ENCODE measurements around the gene FAM219A. TPM values are rescaled to one million over a fixed set of nuclear protein-coding genes. Genes with fewer than 3 reads are reported as not detected.

Gene FAM219A
- total and polyA plus RNA-seq, 2 experiments from 2014 or later = 9.5 to 15.0 TPM

DNA sequence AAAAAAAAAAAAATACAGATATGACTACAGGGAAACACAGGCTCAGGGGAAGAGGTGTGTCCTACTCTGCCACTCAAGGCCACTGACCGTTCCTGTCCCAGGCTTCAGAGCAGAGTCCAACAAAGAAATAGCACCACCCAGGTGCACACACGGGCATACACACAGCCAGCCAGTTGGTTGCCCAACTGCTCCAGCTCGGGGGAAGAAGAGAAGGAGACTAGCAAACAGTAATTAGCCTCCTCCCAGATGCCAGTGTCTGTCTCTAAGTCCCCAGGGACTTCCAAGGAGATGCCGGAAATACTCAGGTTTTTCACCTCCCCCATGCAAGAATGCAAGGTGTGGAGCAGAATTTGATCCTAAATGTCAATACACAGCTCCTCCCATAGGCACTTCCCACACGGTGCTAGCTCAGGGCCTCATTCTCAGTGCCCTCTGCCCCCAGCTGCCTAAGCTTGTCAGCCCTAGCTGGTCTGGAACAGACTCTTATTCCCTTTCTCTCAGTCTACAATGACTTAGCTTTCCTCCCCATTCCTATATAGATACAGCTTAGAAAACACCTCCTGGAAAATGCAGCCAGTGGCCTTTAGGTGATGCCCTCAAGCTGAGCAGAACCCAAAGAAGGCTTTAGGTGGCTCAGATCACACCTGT lies 83.3 kb downstream of the FAM219A start:
- Histone ChIP-seq H3K4me2 (peak overlapping the region; percentile 81), H3K4me1 (ENCODE audit: insufficient read depth) (peaks cover 10% of the 10 kb centered on the region), H3K79me2 (peaks cover 6% of the 10 kb centered on the region), H3K27ac (peak overlapping the region; percentile 88), H3K27me3 (no peaks in the 10 kb centered on the region), H3K36me3 (replicated peaks; ENCODE audit: insufficient read depth, low read depth) (no peaks in the 10 kb centered on the region), H3K9me3 (ENCODE audit: low read depth) (no peaks in the 10 kb centered on the region), H3K4me3 (no peak overlapping the region), H2AFZ (no peak overlapping the region), H4K20me1 (ENCODE audit: insufficient read depth, poor library complexity, severe bottlenecking) (no peaks in the 10 kb centered on the region), H3K9me2 (replicated peaks; ENCODE audit: insufficient read depth) (no peaks in the 10 kb centered on the region)
- 21% methylated on average over 5 of the region's 5 CpGs for WGBS (ENCODE audit: low lambda C conversion rate, missing lambda C conversion rate)
- TF ChIP-seq EZH2phosphoT487 (IDR thresholded peaks at IDR 0.05; ENCODE audit: low read depth, severe bottlenecking, unreplicated experiment) (no peak), EZH2 (IDR thresholded peaks at IDR 0.05; ENCODE audit: borderline replicate concordance) (no peak)
- TF ChIP-seq, protein P1, sequence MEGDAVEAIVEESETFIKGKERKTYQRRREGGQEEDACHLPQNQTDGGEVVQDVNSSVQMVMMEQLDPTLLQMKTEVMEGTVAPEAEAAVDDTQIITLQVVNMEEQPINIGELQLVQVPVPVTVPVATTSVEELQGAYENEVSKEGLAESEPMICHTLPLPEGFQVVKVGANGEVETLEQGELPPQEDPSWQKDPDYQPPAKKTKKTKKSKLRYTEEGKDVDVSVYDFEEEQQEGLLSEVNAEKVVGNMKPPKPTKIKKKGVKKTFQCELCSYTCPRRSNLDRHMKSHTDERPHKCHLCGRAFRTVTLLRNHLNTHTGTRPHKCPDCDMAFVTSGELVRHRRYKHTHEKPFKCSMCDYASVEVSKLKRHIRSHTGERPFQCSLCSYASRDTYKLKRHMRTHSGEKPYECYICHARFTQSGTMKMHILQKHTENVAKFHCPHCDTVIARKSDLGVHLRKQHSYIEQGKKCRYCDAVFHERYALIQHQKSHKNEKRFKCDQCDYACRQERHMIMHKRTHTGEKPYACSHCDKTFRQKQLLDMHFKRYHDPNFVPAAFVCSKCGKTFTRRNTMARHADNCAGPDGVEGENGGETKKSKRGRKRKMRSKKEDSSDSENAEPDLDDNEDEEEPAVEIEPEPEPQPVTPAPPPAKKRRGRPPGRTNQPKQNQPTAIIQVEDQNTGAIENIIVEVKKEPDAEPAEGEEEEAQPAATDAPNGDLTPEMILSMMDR (IDR thresholded peaks at IDR 0.05; ENCODE audit: poor library complexity) = no peak
- peak; percentile 78 for DNase-seq (ENCODE audit: low spot score)

DNA sequence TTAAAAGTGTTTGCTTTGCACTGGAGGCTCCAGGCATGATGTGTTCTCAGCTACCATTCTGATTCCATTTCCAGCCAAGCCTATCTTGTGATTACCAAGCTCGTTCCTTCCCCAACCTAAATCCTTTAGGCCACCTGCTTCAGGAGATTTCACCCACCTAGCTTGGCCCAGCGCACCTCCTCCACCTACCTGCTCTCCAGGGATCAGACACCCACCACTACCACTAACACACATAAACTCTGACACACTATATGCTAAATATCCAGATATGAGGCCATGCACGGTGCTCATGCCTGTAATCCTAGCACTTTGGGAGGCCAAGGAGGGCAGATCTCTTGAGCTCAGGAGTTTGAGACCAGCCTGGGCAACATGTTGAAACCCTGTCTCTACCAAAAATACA lies 84.0 kb downstream of the FAM219A start:
- H3K79me2 ChIP-seq = peaks cover 7% of the 10 kb centered on the region
- no peak overlapping the region for H2AFZ ChIP-seq
- no peak overlapping the region for H3K4me3 ChIP-seq
- no peaks in the 10 kb centered on the region for H4K20me1 ChIP-seq (ENCODE audit: insufficient read depth, poor library complexity, severe bottlenecking)
- no peaks in the 10 kb centered on the region for H3K9me2 ChIP-seq (replicated peaks; ENCODE audit: insufficient read depth)
- DNase-seq (ENCODE audit: low spot score) = no peak
- H3K36me3 ChIP-seq (replicated peaks; ENCODE audit: insufficient read depth, low read depth) = no peaks in the 10 kb centered on the region
- peak overlapping the region; percentile 84 for H3K27ac ChIP-seq
- TF ChIP-seq, protein P1 (IDR thresholded peaks at IDR 0.05; ENCODE audit: poor library complexity) = no peak
- no peak for TF ChIP-seq EZH2 (IDR thresholded peaks at IDR 0.05; ENCODE audit: borderline replicate concordance)
- no peak for TF ChIP-seq EZH2phosphoT487 (IDR thresholded peaks at IDR 0.05; ENCODE audit: low read depth, severe bottlenecking, unreplicated experiment)
- H3K9me3 ChIP-seq (ENCODE audit: low read depth) = no peaks in the 10 kb centered on the region
- H3K27me3 ChIP-seq = no peaks in the 10 kb centered on the region
- WGBS (ENCODE audit: low lambda C conversion rate, missing lambda C conversion rate) = 77% methylated on average over 3 of the region's 3 CpGs
- H3K4me2 ChIP-seq = peak overlapping the region; percentile 50
- H3K4me1 ChIP-seq (ENCODE audit: insufficient read depth) = peaks cover 8% of the 10 kb centered on the region

DNA sequence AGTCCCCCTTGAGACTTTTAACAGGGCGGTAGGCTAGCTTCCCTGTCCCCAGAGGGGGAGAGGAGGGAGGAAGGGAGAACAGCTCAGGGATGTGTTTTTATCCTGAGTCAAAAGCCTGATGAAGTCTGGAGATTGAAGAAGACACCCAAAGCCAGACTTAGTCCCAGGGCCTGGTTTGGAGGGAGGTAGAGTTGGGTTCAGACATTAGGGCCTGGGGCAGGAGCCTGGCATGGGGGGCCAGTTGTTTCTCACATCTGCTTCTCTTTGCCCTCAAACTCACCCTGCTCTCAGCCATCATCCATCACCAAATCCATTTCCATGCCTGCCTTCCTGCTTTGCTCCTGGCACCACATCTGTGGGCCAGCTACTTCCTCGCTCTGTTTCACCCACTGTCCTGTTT lies 84.6 kb downstream of the FAM219A start:
- Histone ChIP-seq H4K20me1 (ENCODE audit: insufficient read depth, poor library complexity, severe bottlenecking) (no peaks in the 10 kb centered on the region), H2AFZ (no peak overlapping the region), H3K79me2 (peaks cover 9% of the 10 kb centered on the region), H3K4me1 (ENCODE audit: insufficient read depth) (peaks cover 8% of the 10 kb centered on the region), H3K9me2 (replicated peaks; ENCODE audit: insufficient read depth) (no peaks in the 10 kb centered on the region), H3K9me3 (ENCODE audit: low read depth) (no peaks in the 10 kb centered on the region), H3K4me3 (no peak overlapping the region), H3K36me3 (replicated peaks; ENCODE audit: insufficient read depth, low read depth) (no peaks in the 10 kb centered on the region), H3K27me3 (no peaks in the 10 kb centered on the region), H3K27ac (peak overlapping the region; percentile 84), H3K4me2 (peak overlapping the region; percentile 50)
- no peak for TF ChIP-seq EZH2 (IDR thresholded peaks at IDR 0.05; ENCODE audit: borderline replicate concordance)
- TF ChIP-seq, protein P1 (IDR thresholded peaks at IDR 0.05; ENCODE audit: poor library complexity) = no peak
- TF ChIP-seq EZH2phosphoT487 (IDR thresholded peaks at IDR 0.05; ENCODE audit: low read depth, severe bottlenecking, unreplicated experiment) = no peak
- WGBS (ENCODE audit: low lambda C conversion rate, missing lambda C conversion rate) = 85% methylated on average over 2 of the region's 2 CpGs
- no peak for DNase-seq (ENCODE audit: low spot score)

Data from hepatocyte (in vitro differentiated cells).